Measurements from ENCODE around the gene ADAMTS6. TPM values are rescaled to one million over a fixed set of nuclear protein-coding genes. Genes with fewer than 3 reads are reported as not detected.

ADAMTS6 gene
- total and polyA plus RNA-seq, 2 of the 13 experiments (the other 11 are each of a cell fraction or from before 2014, with no cell fraction given), result 3.1 to 8.2 TPM

- TF ChIP-seq, protein P1, sequence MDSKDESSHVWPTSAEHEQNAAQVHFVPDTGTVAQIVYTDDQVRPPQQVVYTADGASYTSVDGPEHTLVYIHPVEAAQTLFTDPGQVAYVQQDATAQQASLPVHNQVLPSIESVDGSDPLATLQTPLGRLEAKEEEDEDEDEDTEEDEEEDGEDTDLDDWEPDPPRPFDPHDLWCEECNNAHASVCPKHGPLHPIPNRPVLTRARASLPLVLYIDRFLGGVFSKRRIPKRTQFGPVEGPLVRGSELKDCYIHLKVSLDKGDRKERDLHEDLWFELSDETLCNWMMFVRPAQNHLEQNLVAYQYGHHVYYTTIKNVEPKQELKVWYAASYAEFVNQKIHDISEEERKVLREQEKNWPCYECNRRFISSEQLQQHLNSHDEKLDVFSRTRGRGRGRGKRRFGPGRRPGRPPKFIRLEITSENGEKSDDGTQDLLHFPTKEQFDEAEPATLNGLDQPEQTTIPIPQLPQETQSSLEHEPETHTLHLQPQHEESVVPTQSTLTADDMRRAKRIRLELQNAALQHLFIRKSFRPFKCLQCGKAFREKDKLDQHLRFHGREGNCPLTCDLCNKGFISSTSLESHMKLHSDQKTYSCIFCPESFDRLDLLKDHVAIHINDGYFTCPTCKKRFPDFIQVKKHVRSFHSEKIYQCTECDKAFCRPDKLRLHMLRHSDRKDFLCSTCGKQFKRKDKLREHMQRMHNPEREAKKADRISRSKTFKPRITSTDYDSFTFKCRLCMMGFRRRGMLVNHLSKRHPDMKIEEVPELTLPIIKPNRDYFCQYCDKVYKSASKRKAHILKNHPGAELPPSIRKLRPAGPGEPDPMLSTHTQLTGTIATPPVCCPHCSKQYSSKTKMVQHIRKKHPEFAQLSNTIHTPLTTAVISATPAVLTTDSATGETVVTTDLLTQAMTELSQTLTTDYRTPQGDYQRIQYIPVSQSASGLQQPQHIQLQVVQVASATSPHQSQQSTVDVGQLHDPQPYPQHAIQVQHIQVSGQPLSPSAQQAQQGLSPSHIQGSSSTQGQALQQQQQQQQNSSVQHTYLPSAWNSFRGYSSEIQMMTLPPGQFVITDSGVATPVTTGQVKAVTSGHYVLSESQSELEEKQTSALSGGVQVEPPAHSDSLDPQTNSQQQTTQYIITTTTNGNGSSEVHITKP (CRISPR knock-in tag; IDR thresholded peaks at IDR 0.05; ENCODE audit: low read depth), result no peak
- peak; percentile 10 for TF ChIP-seq ASH2L (IDR thresholded peaks at IDR 0.05; ENCODE audit: insufficient read length, low read depth, low read length)
- TF ChIP-seq, protein P2, sequence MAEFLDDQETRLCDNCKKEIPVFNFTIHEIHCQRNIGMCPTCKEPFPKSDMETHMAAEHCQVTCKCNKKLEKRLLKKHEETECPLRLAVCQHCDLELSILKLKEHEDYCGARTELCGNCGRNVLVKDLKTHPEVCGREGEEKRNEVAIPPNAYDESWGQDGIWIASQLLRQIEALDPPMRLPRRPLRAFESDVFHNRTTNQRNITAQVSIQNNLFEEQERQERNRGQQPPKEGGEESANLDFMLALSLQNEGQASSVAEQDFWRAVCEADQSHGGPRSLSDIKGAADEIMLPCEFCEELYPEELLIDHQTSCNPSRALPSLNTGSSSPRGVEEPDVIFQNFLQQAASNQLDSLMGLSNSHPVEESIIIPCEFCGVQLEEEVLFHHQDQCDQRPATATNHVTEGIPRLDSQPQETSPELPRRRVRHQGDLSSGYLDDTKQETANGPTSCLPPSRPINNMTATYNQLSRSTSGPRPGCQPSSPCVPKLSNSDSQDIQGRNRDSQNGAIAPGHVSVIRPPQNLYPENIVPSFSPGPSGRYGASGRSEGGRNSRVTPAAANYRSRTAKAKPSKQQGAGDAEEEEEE (CRISPR knock-in tag; IDR thresholded peaks at IDR 0.05; ENCODE audit: borderline replicate concordance), result no peak
- 0 out of 2 replicates have a peak, but pooled peaks have one; percentile 24 for TF ChIP-seq GFI1 (CRISPR knock-in tag; IDR thresholded peaks at IDR 0.05; ENCODE audit: borderline replicate concordance)
Measured at GRCh38 chr5:65102371-65102975, 379.2 kb downstream of the ADAMTS6 start (continued).

- CTCF ChIA-PET (ENCODE audit: low intra/inter-chr PET ratio, low total read pairs), result interaction anchor here (1.0 to 4.9 kb wide), 2 partner anchors 380 to 382 kb away, joined by 3 to 33 read pairs; partner anchors contain the start of gene ADAMTS6
- Histone ChIP-seq H3K9ac (ENCODE audit: insufficient read depth, low read depth, low read length) (peak overlapping the region; percentile 18; the same call in 1 of the 2 replicates), H3K9me3 (ENCODE audit: low read length) (no peaks in the 10 kb centered on the region), H3K4me3 (replicated peaks in 1 of 3; ENCODE audit: insufficient read depth in 1 of 3, low read depth in 2 of 3, low read length in 3 of 3) (peak overlapping the region; percentile 39 to 75 (median 43)), H3K79me2 (ENCODE audit: insufficient read depth, low read length) (no peaks in the 10 kb centered on the region), H3K4me2 (ENCODE audit: low read depth, low read length) (peak overlapping the region; percentile 82), H3K36me3 (replicated peaks in 1 of 2; ENCODE audit: control insufficient read depth in 1 of 2, insufficient read depth in 2 of 2, low read length in 2 of 2) (no peaks in the 10 kb centered on the region), H3K27ac (ENCODE audit: extremely low read length, insufficient read depth, low read length) (no peak overlapping the region), H3K4me1 (ENCODE audit: insufficient read depth, low read length) (peaks cover 21% of the 10 kb centered on the region), H2AFZ (ENCODE audit: low read length) (peak overlapping the region; percentile 49), H3K27me3 (ENCODE audit: control insufficient read depth in 1 of 2, insufficient read depth in 2 of 2, low read length in 2 of 2) (peaks cover 1 to 28% of the 10 kb centered on the region in 2 experiments; a peak in 3 of 5 replicates), H4K20me1 (ENCODE audit: insufficient read depth, low read length) (no peaks in the 10 kb centered on the region)
- DNase-seq (ENCODE audit: low spot score) (no peak), FAIRE-seq (no peak), ATAC-seq (peak; percentile 4; the same call in 1 of the 3 replicates)
- 9% methylated on average over 8 of the region's 8 CpGs for WGBS (ENCODE audit: low lambda C conversion rate)
- intact Hi-C loops (cut with micrococcal nuclease; ENCODE audit: unreplicated experiment) (loop anchor here (1.0 to 2.0 kb wide), 4 partner anchors 67 to 382 kb away; no protein-coding TSS in a partner anchor), in situ Hi-C loops (cut with HindIII; ENCODE audit: extremely low pct_ligation_motif_present, low pct_unique_long_range_greater_than_20kb) (loop anchor here (5.0 kb wide), 1 partner anchor 381 kb away; the partner anchor contains the start of gene ADAMTS6)
- TF ChIP-seq PATZ1 (CRISPR knock-in tag; IDR thresholded peaks at IDR 0.05) (no peak), ZNF34 (CRISPR knock-in tag; IDR thresholded peaks at IDR 0.05; ENCODE audit: borderline replicate concordance) (no peak), NFKB2 (CRISPR knock-in tag; IDR thresholded peaks at IDR 0.05; ENCODE audit: borderline replicate concordance) (no peak), FOXM1 (CRISPR knock-in tag; IDR thresholded peaks at IDR 0.05) (no peak), PHB2 (IDR thresholded peaks at IDR 0.05; ENCODE audit: partially characterized antibody) (no peak), ZNF605 (CRISPR knock-in tag; IDR thresholded peaks at IDR 0.05) (no peak), ZNF563 (CRISPR knock-in tag; IDR thresholded peaks at IDR 0.05) (no peak), THAP8 (CRISPR knock-in tag; IDR thresholded peaks at IDR 0.05; ENCODE audit: borderline replicate concordance) (no peak)
- no TSS peak for BruUV-seq (replicated peaks)
- POLR2A ChIA-PET, result interaction anchor here (2.3 to 3.6 kb wide), 2 partner anchors 381 to 461 kb away, joined by 5 to 24 read pairs; partner anchors contain the start of genes ADAMTS6, CENPK and PPWD1
Measured at GRCh38 chr5:65101632-65102100, 380.1 kb downstream of the ADAMTS6 start.
